GM12878 (cell line): ENCODE data around the gene ZNF215. TPM values are rescaled to one million over a fixed set of nuclear protein-coding genes. Genes with fewer than 3 reads are reported as not detected.

Source experiments
- ATAC-seq: fragments of 200-7000 bp; cut with Tn5 transposase; 3 replicates; pipeline ENCODE4 v1.9.1; 2020; ENCODE audit warnings: mild to moderate bottlenecking, moderate library complexity
- BruUV-seq: library from RNA; stranded (reverse); fragments of 400-500 nt; replicated peaks from 2 replicates; lab custom pipeline; 2021; lab: Mats Ljungman, UMichigan
- CTCF ChIA-PET: fragments of 300-600 bp; sonication (Branson Sonifier 250); formaldehyde crosslinking; extraction: SDS; loops from one replicate; lab custom pipeline; 2021; ENCODE audit warnings: inconsistent platforms; lab: Yijun Ruan, JAX
- POLR2A ChIA-PET: fragments of 350-600 bp; formaldehyde crosslinking; extraction: SDS; loops from one replicate; lab custom pipeline; 2021; ENCODE audit warnings: inconsistent platforms; lab: Charles Lee
- RAD21 ChIA-PET: fragments of 300-600 bp; sonication (Branson Sonifier 250); formaldehyde crosslinking; loops from one replicate; lab custom pipeline; 2023; ENCODE audit warnings: antibody characterized with exemption; ENCODE audit not compliant: unreplicated experiment; lab: Charles Lee
- SMC1A ChIA-PET: fragments of 300-600 bp; sonication (Branson Sonifier 250); formaldehyde crosslinking; loops from one replicate; lab custom pipeline; 2023; ENCODE audit not compliant: unreplicated experiment, uncharacterized antibody; lab: Charles Lee
- DNase-seq: peaks from one replicate; pipeline ENCODE4 v3.0.0-alpha.2; 2011; ENCODE audit warnings: low read depth, low spot score
- FAIRE-seq: peaks from 3 replicates; lab custom pipeline; 2011; peaks lifted over from hg19 to GRCh38; lab: Jason Lieb, UNC
- H2AFZ ChIP-seq: 2 replicates; pipeline ENCODE4 v1.6.0; 2011; ENCODE audit warnings: low read depth, low read length, control low read depth; ENCODE audit not compliant: control insufficient read depth
- H3K27ac ChIP-seq: 2 replicates; pipeline ENCODE4 v1.5.1; 2011; ENCODE audit warnings: control low read depth; ENCODE audit not compliant: control insufficient read depth, insufficient read depth
- H3K27me3 ChIP-seq, 2 experiments: replicated peaks in 1 of 2; 2 replicates each; pipeline versions ENCODE4 v1.6.0 to v1.6.1; 2011; ENCODE audit warnings: low read length in 1 of 2; ENCODE audit not compliant: control insufficient read depth in 2 of 2, insufficient read depth in 2 of 2
- H3K36me3 ChIP-seq, 2 experiments: 2 replicates each; pipeline ENCODE4 v1.5.1; 2011; ENCODE audit warnings: low read length in 1 of 2; ENCODE audit not compliant: control insufficient read depth in 2 of 2, insufficient read depth in 2 of 2
- H3K4me1 ChIP-seq: 2 replicates; pipeline ENCODE4 v1.6.1; 2011; ENCODE audit warnings: mild to moderate bottlenecking, low read length, moderate library complexity, mixed read lengths; ENCODE audit not compliant: control insufficient read depth, insufficient read depth
- H3K4me2 ChIP-seq: 2 replicates; pipeline ENCODE4 v1.6.0; 2011; ENCODE audit warnings: control low read depth; ENCODE audit not compliant: control insufficient read depth, insufficient read depth
- H3K4me3 ChIP-seq: fragments of 200-600 bp; sonication (generic); 2 replicates; pipeline ENCODE4 v1.5.1; 2016
- H3K79me2 ChIP-seq: 2 replicates; pipeline ENCODE4 v1.6.0; 2011; ENCODE audit warnings: low read length; ENCODE audit not compliant: control insufficient read depth, insufficient read depth
- H3K9ac ChIP-seq: 2 replicates; pipeline ENCODE4 v1.8.0; 2011; ENCODE audit warnings: low read length, control low read depth, mixed read lengths; ENCODE audit not compliant: control insufficient read depth, insufficient read depth
- H3K9me3 ChIP-seq: replicated peaks from 3 replicates; pipeline ENCODE4 v1.5.1; 2011; ENCODE audit warnings: mild to moderate bottlenecking, low read length; ENCODE audit not compliant: control insufficient read depth, insufficient read depth
- H4K20me1 ChIP-seq: 2 replicates; pipeline ENCODE4 v1.6.0; 2011; ENCODE audit not compliant: control insufficient read depth, insufficient read depth
- ATF3 ChIP-seq: IDR thresholded peaks from 2 replicates; pipeline ENCODE4 v1.6.1; 2011; ENCODE audit warnings: low read depth, mild to moderate bottlenecking, low read length, moderate library complexity, borderline replicate concordance; ENCODE audit errors: extremely low read depth
- BCLAF1 ChIP-seq: fragments of 450-650 bp; IDR thresholded peaks from 2 replicates; pipeline ENCODE4 v1.6.1; 2017; ENCODE audit warnings: antibody characterized with exemption, mild to moderate bottlenecking, moderate library complexity
- FOXM1 ChIP-seq: IDR thresholded peaks from 2 replicates; pipeline ENCODE4 v1.6.1; 2012; ENCODE audit warnings: low read depth, mild to moderate bottlenecking, inconsistent platforms, low read length, moderate library complexity
- GABPA ChIP-seq: IDR thresholded peaks from 2 replicates; pipeline ENCODE4 v1.6.1; 2014; ENCODE audit warnings: antibody characterized with exemption, low read depth, mild to moderate bottlenecking, inconsistent platforms
- GATAD2B ChIP-seq: fragments of 450-650 bp; conservative IDR thresholded peaks from 2 replicates; pipeline ENCODE4 v1.6.1; 2017; ENCODE audit warnings: low read depth, mild to moderate bottlenecking, moderate library complexity
- HDAC6 ChIP-seq: fragments of 200-600 bp; sonication (generic); IDR thresholded peaks from one replicate; pipeline ENCODE4 v1.8.0; 2017; ENCODE audit warnings: antibody characterized with exemption; ENCODE audit not compliant: unreplicated experiment
- KDM1A ChIP-seq: fragments of 200-600 bp; sonication (generic); IDR thresholded peaks from 2 replicates; pipeline ENCODE4 v1.6.1; 2016; ENCODE audit warnings: borderline replicate concordance
- KLF5 ChIP-seq: fragments of 450-650 bp; IDR thresholded peaks from 2 replicates; pipeline ENCODE4 v1.6.1; 2014; ENCODE audit warnings: mild to moderate bottlenecking; ENCODE audit not compliant: partially characterized antibody
- MAX ChIP-seq: IDR thresholded peaks from 2 replicates; pipeline ENCODE4 v1.6.1; 2012; ENCODE audit warnings: low read depth, low read length, improper control_type of control experiment
- NFXL1 ChIP-seq: fragments of 450-650 bp; IDR thresholded peaks from 2 replicates; pipeline ENCODE4 v1.6.1; 2017; ENCODE audit warnings: antibody characterized with exemption, mild to moderate bottlenecking, borderline replicate concordance
- PAX5 ChIP-seq: IDR thresholded peaks from 2 replicates; pipeline ENCODE4 v1.6.1; 2011; ENCODE audit warnings: low read depth, low read length, borderline replicate concordance
- RBBP5 ChIP-seq: fragments of 200-600 bp; sonication (generic); conservative IDR thresholded peaks from 2 replicates; pipeline ENCODE4 v1.6.1; 2016
- SMC3 ChIP-seq: IDR thresholded peaks from 2 replicates; pipeline ENCODE4 v1.6.1; 2011; ENCODE audit warnings: low read length, improper control_type of control experiment, borderline replicate concordance
- TARDBP ChIP-seq: IDR thresholded peaks from 2 replicates; pipeline ENCODE4 v1.6.1; 2016; ENCODE audit warnings: borderline replicate concordance
- TCF12 ChIP-seq: IDR thresholded peaks from 2 replicates; pipeline ENCODE4 v1.6.1; 2011; ENCODE audit warnings: low read depth, mild to moderate bottlenecking, low read length
- WRNIP1 ChIP-seq: IDR thresholded peaks from 2 replicates; pipeline ENCODE4 v1.6.1; 2011; ENCODE audit warnings: low read depth, low read length, improper control_type of control experiment, borderline replicate concordance
- ZNF24 ChIP-seq: fragments of 450-650 bp; IDR thresholded peaks from 2 replicates; pipeline ENCODE4 v1.6.1; 2017; ENCODE audit warnings: antibody characterized with exemption, mild to moderate bottlenecking
- ZSCAN29 ChIP-seq: fragments of 450-650 bp; IDR thresholded peaks from 2 replicates; pipeline ENCODE4 v1.6.1; 2017; ENCODE audit warnings: mild to moderate bottlenecking, moderate library complexity
- in situ Hi-C: fragments of 300-500 bp; cut with MboI; formaldehyde crosslinking; loops from 9 replicates; pipeline ENCODE4 v1.14.3; 2018; ENCODE audit warnings: mixed read lengths
- intact Hi-C: fragments of 100-400 bp; cut with micrococcal nuclease; formaldehyde crosslinking; loops from one replicate; pipeline ENCODE4 v1.14.2; 2022; ENCODE audit not compliant: unreplicated experiment
- polyA plus RNA-seq, 11 experiments: library from polyadenylated mRNA; depleted of rRNA in 4 of 11; unstranded in 6 of 11; stranded (reverse) in 5 of 11; fragments of >200 nt; fragmentation: Nextera tagmentation in 4 of 11; fragmentation: Illumina TruSeq in 1 of 11; extraction: Ambion mirVana in 4 of 11; extraction: Trizol in 1 of 11; gene quantifications; 1 replicate in 1 of 11; 2 replicates in 10 of 11; pipeline versions ENCODE4 v1.2.1 to v1.2.3, GENCODE V29; 2011 to 2016; ENCODE audit warnings: inconsistent platforms in 2 of 11, missing spikeins in 2 of 11, low read depth in 1 of 11
- total RNA-seq, 4 experiments: library from RNA; depleted of rRNA in 3 of 4; stranded (reverse); fragments of >200 nt in 3 of 4; fragmentation: Illumina TruSeq in 1 of 4; extraction: Trizol in 1 of 4; gene quantifications; 2 replicates each; pipeline versions ENCODE4 v1.2.1 to v1.2.3, GENCODE V29; 2013 to 2021
- TF ChIP-seq, protein P1 (sequence below): fragments of 450-650 bp; IDR thresholded peaks from 2 replicates; pipeline ENCODE4 v1.6.1; 2017; ENCODE audit warnings: mild to moderate bottlenecking, moderate library complexity

The ZNF215 gene
- total and polyA plus RNA-seq, 10 of the 15 experiments (the other 5 are each of a cell fraction or from before 2014, with no cell fraction given), result 1.5 to 3.7 (median 2.3) TPM

- TF ChIP-seq ZNF24 (no peak), NFXL1 (no peak), BCLAF1 (no peak), PAX5 (no peak), RBBP5 (no peak), MAX (no peak)
Measured at GRCh38 chr11:6986487-6986886, 60.3 kb downstream of the ZNF215 start (continued).

- Histone ChIP-seq H3K36me3 (no peaks in the 10 kb centered on the region), H2AFZ (no peak overlapping the region), H3K4me3 (no peak overlapping the region), H3K4me1 (no peaks in the 10 kb centered on the region), H3K27me3 (no peaks in the 10 kb centered on the region), H3K27ac (no peak overlapping the region), H3K4me2 (no peak overlapping the region), H3K79me2 (no peaks in the 10 kb centered on the region), H3K9me3 (no peaks in the 10 kb centered on the region), H3K9ac (no peak overlapping the region), H4K20me1 (no peaks in the 10 kb centered on the region)
- no peak for FAIRE-seq
- ChIA-PET SMC1A (interaction anchor here (1.1 kb wide), 1 partner anchor 85 kb away, joined by 3 read pairs; no protein-coding TSS in a partner anchor), RAD21 (no interaction called here), POLR2A (no interaction called here), CTCF (interaction anchor here (1.2 kb wide), 1 partner anchor 176 kb away, joined by 4 read pairs; no protein-coding TSS in a partner anchor)
- in situ Hi-C loops (no loop called here), intact Hi-C loops (no loop called here)
- DNase-seq, result no peak
- BruUV-seq, result no TSS peak
- ATAC-seq, result no peak
- TF ChIP-seq, protein P1, sequence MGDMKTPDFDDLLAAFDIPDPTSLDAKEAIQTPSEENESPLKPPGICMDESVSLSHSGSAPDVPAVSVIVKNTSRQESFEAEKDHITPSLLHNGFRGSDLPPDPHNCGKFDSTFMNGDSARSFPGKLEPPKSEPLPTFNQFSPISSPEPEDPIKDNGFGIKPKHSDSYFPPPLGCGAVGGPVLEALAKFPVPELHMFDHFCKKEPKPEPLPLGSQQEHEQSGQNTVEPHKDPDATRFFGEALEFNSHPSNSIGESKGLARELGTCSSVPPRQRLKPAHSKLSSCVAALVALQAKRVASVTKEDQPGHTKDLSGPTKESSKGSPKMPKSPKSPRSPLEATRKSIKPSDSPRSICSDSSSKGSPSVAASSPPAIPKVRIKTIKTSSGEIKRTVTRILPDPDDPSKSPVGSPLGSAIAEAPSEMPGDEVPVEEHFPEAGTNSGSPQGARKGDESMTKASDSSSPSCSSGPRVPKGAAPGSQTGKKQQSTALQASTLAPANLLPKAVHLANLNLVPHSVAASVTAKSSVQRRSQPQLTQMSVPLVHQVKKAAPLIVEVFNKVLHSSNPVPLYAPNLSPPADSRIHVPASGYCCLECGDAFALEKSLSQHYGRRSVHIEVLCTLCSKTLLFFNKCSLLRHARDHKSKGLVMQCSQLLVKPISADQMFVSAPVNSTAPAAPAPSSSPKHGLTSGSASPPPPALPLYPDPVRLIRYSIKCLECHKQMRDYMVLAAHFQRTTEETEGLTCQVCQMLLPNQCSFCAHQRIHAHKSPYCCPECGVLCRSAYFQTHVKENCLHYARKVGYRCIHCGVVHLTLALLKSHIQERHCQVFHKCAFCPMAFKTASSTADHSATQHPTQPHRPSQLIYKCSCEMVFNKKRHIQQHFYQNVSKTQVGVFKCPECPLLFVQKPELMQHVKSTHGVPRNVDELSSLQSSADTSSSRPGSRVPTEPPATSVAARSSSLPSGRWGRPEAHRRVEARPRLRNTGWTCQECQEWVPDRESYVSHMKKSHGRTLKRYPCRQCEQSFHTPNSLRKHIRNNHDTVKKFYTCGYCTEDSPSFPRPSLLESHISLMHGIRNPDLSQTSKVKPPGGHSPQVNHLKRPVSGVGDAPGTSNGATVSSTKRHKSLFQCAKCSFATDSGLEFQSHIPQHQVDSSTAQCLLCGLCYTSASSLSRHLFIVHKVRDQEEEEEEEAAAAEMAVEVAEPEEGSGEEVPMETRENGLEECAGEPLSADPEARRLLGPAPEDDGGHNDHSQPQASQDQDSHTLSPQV, result no peak
- TF ChIP-seq WRNIP1 (no peak), GABPA (no peak), KDM1A (no peak), TARDBP (no peak), GATAD2B (no peak), KLF5 (no peak), ATF3 (no peak), FOXM1 (no peak), SMC3 (no peak), HDAC6 (no peak), ZSCAN29 (no peak), TCF12 (no peak), RBBP5 (no peak)
Measured at GRCh38 chr11:6988506-6988905, 62.3 kb downstream of the ZNF215 start.
